HepG2 (cell line): ENCODE results near the gene AFF1. TPM values are rescaled to one million over a fixed set of nuclear protein-coding genes. Genes with fewer than 3 reads are reported as not detected.

Experiments used
- ATRX ChIP-seq: sonication (generic); formaldehyde crosslinking; IDR thresholded peaks from 2 replicates; pipeline ENCODE4 v1.4.0; 2020; ENCODE audit warnings: missing genetic modification reagents, borderline replicate concordance
- CBX1 ChIP-seq: IDR thresholded peaks from one replicate; pipeline ENCODE4 v1.6.1; 2016; ENCODE audit warnings: antibody characterized with exemption, low read depth
- KDM5B ChIP-seq: sonication (generic); formaldehyde crosslinking; IDR thresholded peaks from 2 replicates; pipeline ENCODE4 v1.4.0; 2020; ENCODE audit warnings: missing genetic modification reagents, mild to moderate bottlenecking, borderline replicate concordance
- KLF12 ChIP-seq: sonication (generic); formaldehyde crosslinking; IDR thresholded peaks from 2 replicates; pipeline ENCODE4 v1.4.0; 2020; ENCODE audit warnings: missing genetic modification reagents, borderline replicate concordance
- KLF13 ChIP-seq: sonication (generic); formaldehyde crosslinking; IDR thresholded peaks from 2 replicates; pipeline ENCODE4 v1.4.0; 2020; ENCODE audit warnings: mild to moderate bottlenecking, missing genetic modification reagents
- NCOA5 ChIP-seq: sonication (generic); formaldehyde crosslinking; IDR thresholded peaks from 2 replicates; pipeline ENCODE4 v1.4.0; 2020; ENCODE audit warnings: missing genetic modification reagents
- PBX2 ChIP-seq: IDR thresholded peaks from 2 replicates; pipeline ENCODE4 v1.6.1; 2016; ENCODE audit warnings: control low read depth
- SIX1 ChIP-seq: sonication (generic); formaldehyde crosslinking; IDR thresholded peaks from 2 replicates; pipeline ENCODE4 v1.4.0; 2020; ENCODE audit warnings: missing genetic modification reagents, borderline replicate concordance
- SNRNP70 ChIP-seq: fragments of 200-400 bp; formaldehyde crosslinking; IDR thresholded peaks from 2 replicates; pipeline ENCODE4 v1.6.1; 2017; ENCODE audit warnings: mild to moderate bottlenecking, low read depth, low read length, moderate library complexity
- TBX2 ChIP-seq: sonication (generic); formaldehyde crosslinking; IDR thresholded peaks from 2 replicates; pipeline ENCODE4 v1.5.0; 2020; ENCODE audit warnings: missing genetic modification reagents, mild to moderate bottlenecking, borderline replicate concordance
- ZBTB2 ChIP-seq: sonication (generic); formaldehyde crosslinking; IDR thresholded peaks from 2 replicates; pipeline ENCODE4 v1.8.0; 2022; ENCODE audit warnings: low read depth, missing genetic modification reagents
- ZNF350 ChIP-seq: sonication (generic); formaldehyde crosslinking; IDR thresholded peaks from 2 replicates; pipeline ENCODE4 v1.4.0; 2020; ENCODE audit warnings: mild to moderate bottlenecking, low read depth, missing genetic modification reagents, borderline replicate concordance
- ZNF468 ChIP-seq: sonication (generic); formaldehyde crosslinking; IDR thresholded peaks from 2 replicates; pipeline ENCODE4 v1.8.0; 2022; ENCODE audit warnings: mild to moderate bottlenecking, moderate library complexity, missing genetic modification reagents
- polyA plus RNA-seq, 8 experiments: library from polyadenylated mRNA; depleted of rRNA in 3 of 8; stranded (reverse) in 7 of 8; unstranded in 1 of 8; fragments of >200 nt; fragmentation: Illumina TruSeq in 4 of 8; extraction: Trizol in 4 of 8; gene quantifications; 2 replicates each; pipeline versions ENCODE4 v1.2.1 to v1.2.3, GENCODE V29; 2011 to 2016; ENCODE audit warnings: low read depth in 4 of 8, missing spikeins in 1 of 8, mixed read lengths in 1 of 8; ENCODE audit not compliant: insufficient read depth in 1 of 8
- total RNA-seq, 5 experiments: library from RNA; depleted of rRNA; stranded (reverse); fragments of >200 nt; fragmentation: Illumina TruSeq; extraction: Trizol; gene quantifications; 2 replicates each; pipeline ENCODE4 v1.2.3, GENCODE V29; 2016; ENCODE audit warnings: low read depth in 1 of 5
- TF ChIP-seq, protein P1 (sequence below): sonication (generic); formaldehyde crosslinking; IDR thresholded peaks from 2 replicates; pipeline ENCODE4 v1.4.0; 2020; ENCODE audit warnings: mild to moderate bottlenecking, missing genetic modification reagents
- TF ChIP-seq, protein P2 (sequence below), 2 experiments: sonication (generic) in 1 of 2; formaldehyde crosslinking in 1 of 2; IDR thresholded peaks; 2 replicates each; pipeline versions ENCODE4 v1.4.0 to v1.6.1; 2018 to 2020; ENCODE audit warnings: missing genetic modification reagents in 2 of 2, borderline replicate concordance in 1 of 2, low read depth in 1 of 2, mild to moderate bottlenecking in 1 of 2, missing biosample characterization in 1 of 2
- TF ChIP-seq, protein P3 (sequence below): sonication (generic); formaldehyde crosslinking; IDR thresholded peaks from 2 replicates; pipeline ENCODE4 v1.4.0; 2020; ENCODE audit warnings: missing genetic modification reagents, borderline replicate concordance
- TF ChIP-seq, protein P4 (sequence below): sonication (generic); IDR thresholded peaks from 2 replicates; pipeline ENCODE4 v1.6.1; 2016; ENCODE audit warnings: low read depth, borderline replicate concordance

AFF1 gene
- total and polyA plus RNA-seq, 2 of the 13 experiments (the other 11 are each of a cell fraction or from before 2014, with no cell fraction given), result 15.5 to 15.9 TPM

DNA sequence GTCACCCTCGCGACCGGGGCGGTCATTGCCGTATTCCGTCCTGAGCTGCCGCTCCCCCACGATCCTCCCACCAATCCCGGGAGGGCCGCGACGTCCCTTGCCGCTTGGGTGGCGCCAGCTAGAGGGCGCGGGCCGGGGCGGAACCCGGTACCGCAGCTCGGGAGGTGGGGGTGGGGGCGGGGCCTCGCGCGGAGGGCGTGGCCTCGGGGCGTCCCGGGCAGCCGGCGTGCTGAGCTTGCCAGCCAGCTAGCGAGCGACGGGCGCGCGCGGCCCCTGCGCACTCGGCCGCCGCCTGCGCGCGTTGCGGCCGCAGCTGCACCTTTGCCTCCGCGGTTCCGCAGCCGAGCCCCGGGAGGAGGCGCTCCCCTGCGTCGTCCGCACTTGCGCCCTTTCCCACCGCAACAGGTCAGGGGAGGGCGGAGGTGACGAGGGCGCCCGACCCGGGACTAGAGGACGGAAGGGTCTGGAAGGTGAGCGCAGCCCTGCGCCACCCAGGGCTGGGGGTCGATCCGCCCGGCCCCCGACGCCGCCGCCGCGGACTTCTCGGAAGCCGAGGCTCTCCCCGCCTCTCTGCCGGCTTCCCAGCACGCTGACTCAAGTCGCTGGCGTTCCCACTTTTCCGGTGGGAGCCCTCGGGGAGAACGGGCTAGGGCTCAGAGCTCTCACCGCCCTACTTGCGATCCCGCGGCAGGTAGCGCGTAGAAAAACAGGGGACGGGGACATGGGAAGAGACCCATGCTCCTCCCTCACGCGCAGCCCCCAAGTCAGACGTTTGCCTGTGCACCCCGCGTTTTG lies at the start of gene AFF1 (continued):
- TF ChIP-seq PBX2 (CRISPR knock-in tag), result no peak
- TF ChIP-seq SNRNP70, result no peak
- TF ChIP-seq KDM5B (CRISPR knock-in tag), result peak; percentile 86
- peak; percentile 76 for TF ChIP-seq TBX2 (CRISPR knock-in tag)
- TF ChIP-seq, protein P1, sequence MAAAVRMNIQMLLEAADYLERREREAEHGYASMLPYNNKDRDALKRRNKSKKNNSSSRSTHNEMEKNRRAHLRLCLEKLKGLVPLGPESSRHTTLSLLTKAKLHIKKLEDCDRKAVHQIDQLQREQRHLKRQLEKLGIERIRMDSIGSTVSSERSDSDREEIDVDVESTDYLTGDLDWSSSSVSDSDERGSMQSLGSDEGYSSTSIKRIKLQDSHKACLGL (CRISPR knock-in tag), result peak; percentile 46
- TF ChIP-seq NCOA5 (CRISPR knock-in tag), result no peak
- TF ChIP-seq ZBTB2 (CRISPR knock-in tag), result peak; percentile 97
- TF ChIP-seq ZNF350, result no peak
- TF ChIP-seq, protein P2, sequence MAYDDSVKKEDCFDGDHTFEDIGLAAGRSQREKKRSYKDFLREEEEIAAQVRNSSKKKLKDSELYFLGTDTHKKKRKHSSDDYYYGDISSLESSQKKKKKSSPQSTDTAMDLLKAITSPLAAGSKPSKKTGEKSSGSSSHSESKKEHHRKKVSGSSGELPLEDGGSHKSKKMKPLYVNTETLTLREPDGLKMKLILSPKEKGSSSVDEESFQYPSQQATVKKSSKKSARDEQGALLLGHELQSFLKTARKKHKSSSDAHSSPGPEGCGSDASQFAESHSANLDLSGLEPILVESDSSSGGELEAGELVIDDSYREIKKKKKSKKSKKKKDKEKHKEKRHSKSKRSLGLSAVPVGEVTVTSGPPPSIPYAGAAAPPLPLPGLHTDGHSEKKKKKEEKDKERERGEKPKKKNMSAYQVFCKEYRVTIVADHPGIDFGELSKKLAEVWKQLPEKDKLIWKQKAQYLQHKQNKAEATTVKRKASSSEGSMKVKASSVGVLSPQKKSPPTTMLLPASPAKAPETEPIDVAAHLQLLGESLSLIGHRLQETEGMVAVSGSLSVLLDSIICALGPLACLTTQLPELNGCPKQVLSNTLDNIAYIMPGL (CRISPR knock-in tag; IDR thresholded peaks at IDR 0.05; ENCODE audit: borderline replicate concordance in 1 of 2, low read depth in 1 of 2), result peak; percentile 58 to 89; a peak in 3 of 4 replicates
- no peak for TF ChIP-seq ATRX (CRISPR knock-in tag)
- TF ChIP-seq SIX1 (CRISPR knock-in tag), result no peak
- TF ChIP-seq CBX1, result no peak
- TF ChIP-seq KLF12, result peak; percentile 22; the same call in 1 of the 2 replicates
- TF ChIP-seq, protein P3, sequence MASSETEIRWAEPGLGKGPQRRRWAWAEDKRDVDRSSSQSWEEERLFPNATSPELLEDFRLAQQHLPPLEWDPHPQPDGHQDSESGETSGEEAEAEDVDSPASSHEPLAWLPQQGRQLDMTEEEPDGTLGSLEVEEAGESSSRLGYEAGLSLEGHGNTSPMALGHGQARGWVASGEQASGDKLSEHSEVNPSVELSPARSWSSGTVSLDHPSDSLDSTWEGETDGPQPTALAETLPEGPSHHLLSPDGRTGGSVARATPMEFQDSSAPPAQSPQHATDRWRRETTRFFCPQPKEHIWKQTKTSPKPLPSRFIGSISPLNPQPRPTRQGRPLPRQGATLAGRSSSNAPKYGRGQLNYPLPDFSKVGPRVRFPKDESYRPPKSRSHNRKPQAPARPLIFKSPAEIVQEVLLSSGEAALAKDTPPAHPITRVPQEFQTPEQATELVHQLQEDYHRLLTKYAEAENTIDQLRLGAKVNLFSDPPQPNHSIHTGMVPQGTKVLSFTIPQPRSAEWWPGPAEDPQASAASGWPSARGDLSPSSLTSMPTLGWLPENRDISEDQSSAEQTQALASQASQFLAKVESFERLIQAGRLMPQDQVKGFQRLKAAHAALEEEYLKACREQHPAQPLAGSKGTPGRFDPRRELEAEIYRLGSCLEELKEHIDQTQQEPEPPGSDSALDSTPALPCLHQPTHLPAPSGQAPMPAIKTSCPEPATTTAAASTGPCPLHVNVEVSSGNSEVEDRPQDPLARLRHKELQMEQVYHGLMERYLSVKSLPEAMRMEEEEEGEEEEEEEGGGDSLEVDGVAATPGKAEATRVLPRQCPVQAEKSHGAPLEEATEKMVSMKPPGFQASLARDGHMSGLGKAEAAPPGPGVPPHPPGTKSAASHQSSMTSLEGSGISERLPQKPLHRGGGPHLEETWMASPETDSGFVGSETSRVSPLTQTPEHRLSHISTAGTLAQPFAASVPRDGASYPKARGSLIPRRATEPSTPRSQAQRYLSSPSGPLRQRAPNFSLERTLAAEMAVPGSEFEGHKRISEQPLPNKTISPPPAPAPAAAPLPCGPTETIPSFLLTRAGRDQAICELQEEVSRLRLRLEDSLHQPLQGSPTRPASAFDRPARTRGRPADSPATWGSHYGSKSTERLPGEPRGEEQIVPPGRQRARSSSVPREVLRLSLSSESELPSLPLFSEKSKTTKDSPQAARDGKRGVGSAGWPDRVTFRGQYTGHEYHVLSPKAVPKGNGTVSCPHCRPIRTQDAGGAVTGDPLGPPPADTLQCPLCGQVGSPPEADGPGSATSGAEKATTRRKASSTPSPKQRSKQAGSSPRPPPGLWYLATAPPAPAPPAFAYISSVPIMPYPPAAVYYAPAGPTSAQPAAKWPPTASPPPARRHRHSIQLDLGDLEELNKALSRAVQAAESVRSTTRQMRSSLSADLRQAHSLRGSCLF (CRISPR knock-in tag), result no peak
- TF ChIP-seq KLF13 (CRISPR knock-in tag), result no peak
- TF ChIP-seq, protein P4, sequence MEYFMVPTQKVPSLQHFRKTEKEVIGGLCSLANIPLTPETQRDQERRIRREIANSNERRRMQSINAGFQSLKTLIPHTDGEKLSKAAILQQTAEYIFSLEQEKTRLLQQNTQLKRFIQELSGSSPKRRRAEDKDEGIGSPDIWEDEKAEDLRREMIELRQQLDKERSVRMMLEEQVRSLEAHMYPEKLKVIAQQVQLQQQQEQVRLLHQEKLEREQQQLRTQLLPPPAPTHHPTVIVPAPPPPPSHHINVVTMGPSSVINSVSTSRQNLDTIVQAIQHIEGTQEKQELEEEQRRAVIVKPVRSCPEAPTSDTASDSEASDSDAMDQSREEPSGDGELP, result peak; percentile 13; the same call in 1 of the 2 replicates
- no peak for TF ChIP-seq ZNF468 (CRISPR knock-in tag)
